ENCODE measurements around the gene GPR37L1. TPM values are rescaled to one million over a fixed set of nuclear protein-coding genes. Genes with fewer than 3 reads are reported as not detected.
"Not testable (repeated sequence)": the region's sequence is repeated elsewhere in the genome, so short reads cannot be mapped to it uniquely, and the experiment has no call there.

GPR37L1 gene
- total RNA-seq, 1 donor from 2014 or later, result 0.06 TPM

DNA sequence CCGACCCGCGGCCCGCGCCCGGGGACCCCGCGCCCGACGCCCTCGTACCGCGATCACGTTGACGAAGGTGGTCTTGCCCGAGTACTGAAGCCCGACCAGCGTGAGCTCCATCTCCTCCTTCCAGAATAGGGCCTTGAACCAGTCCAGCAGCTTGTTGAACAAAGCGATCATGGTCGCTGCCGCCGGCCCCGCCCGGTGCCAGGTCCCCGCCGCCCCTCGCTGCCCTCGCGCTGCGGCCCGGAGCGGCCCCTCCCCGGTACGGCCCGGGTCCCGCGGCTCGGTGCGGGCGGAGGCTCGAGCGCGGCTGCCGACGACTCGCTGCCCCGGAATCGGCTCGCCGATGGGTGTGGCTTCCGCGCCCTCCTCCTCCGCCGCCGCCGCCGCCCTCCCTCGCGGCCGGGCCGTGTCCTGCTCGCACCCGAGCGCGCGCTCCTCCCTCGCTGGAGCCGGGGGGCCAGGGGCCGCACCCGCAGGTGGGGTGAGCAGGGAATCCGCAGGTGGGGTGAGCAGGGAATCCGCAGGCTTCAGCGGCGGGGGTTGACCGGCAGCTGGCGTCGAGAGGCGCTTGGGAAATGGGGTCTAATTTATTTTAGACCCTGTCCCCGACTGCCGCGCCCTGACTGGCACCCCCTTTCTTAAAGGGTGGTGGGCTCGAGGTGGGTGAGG is 21.8 kb downstream of the GPR37L1 start, which contains the start of gene ARL8A:
TSS of gene ARL8A (minus strand) at position 336 of the 666 bp plus-strand sequence. CDS start at position 171, 165 bp downstream.
- Histone ChIP-seq H3K27me3 (no peaks in the 10 kb centered on the region), H3K4me3 (peak within 1 kb of the TSS; percentile 98), H3K36me3 (no peaks in the 10 kb centered on the region), H3K27ac (peak within 1 kb of the TSS; percentile 95), H3K4me1 (peaks cover 23% of the 10 kb centered on the region), H3K9me3 (no peaks in the 10 kb centered on the region)
- ATAC-seq, result peak; percentile 84
- DNase-seq, result peak; percentile 89
- intact Hi-C loops (cut with DNase I), result no loop called here
- TF ChIP-seq, protein P1, sequence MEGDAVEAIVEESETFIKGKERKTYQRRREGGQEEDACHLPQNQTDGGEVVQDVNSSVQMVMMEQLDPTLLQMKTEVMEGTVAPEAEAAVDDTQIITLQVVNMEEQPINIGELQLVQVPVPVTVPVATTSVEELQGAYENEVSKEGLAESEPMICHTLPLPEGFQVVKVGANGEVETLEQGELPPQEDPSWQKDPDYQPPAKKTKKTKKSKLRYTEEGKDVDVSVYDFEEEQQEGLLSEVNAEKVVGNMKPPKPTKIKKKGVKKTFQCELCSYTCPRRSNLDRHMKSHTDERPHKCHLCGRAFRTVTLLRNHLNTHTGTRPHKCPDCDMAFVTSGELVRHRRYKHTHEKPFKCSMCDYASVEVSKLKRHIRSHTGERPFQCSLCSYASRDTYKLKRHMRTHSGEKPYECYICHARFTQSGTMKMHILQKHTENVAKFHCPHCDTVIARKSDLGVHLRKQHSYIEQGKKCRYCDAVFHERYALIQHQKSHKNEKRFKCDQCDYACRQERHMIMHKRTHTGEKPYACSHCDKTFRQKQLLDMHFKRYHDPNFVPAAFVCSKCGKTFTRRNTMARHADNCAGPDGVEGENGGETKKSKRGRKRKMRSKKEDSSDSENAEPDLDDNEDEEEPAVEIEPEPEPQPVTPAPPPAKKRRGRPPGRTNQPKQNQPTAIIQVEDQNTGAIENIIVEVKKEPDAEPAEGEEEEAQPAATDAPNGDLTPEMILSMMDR (IDR thresholded peaks at IDR 0.05), result no peak

- ATAC-seq (no peak), DNase-seq (no peak)
- H3K9me3 ChIP-seq, result no peaks in the 10 kb centered on the region
- no peaks in the 10 kb centered on the region for H3K27me3 ChIP-seq
- H3K36me3 ChIP-seq, result no peaks in the 10 kb centered on the region
- TF ChIP-seq, protein P1 (IDR thresholded peaks at IDR 0.05), result no peak
- peaks cover 23% of the 10 kb centered on the region for H3K4me1 ChIP-seq
- H3K4me3 ChIP-seq, result peak overlapping the region; percentile 98
- intact Hi-C loops (cut with DNase I), result no loop called here
- peak overlapping the region; percentile 95 for H3K27ac ChIP-seq
Observed at GRCh38 chr1:202145068-202145743, 22.5 kb downstream of the GPR37L1 start.

DNA sequence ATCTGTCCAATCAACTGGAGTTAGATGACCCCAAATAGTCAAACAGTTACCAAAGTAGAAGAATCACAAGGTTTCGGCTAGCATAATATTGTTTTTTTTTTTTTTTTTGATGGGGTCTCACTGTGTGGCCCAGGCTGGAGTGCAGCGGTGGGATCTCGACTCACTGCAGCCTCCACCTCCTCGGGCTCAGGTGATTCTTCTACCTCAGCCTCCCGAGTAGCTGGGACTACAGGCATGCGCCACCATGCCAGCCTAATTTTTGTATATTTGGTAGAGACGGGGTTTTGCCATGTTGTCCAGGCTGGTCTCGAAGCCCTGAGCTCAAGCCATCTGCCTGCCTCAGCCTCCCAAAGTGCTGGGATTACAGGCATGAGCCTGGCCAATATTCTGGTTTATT is 23.0 kb downstream of the GPR37L1 start:
- peaks cover 23% of the 10 kb centered on the region for H3K4me1 ChIP-seq
- ATAC-seq; H3K4me3 ChIP-seq; H3K27ac ChIP-seq; DNase-seq; H3K27me3 ChIP-seq; intact Hi-C loops (cut with DNase I); H3K9me3 ChIP-seq; H3K36me3 ChIP-seq: not testable (repeated sequence)

GRCh38 chr1:202146279-202146678 is 23.6 kb downstream of the GPR37L1 start:
- H3K9me3 ChIP-seq, result no peaks in the 10 kb centered on the region
- no peak overlapping the region for H3K27ac ChIP-seq
- H3K4me3 ChIP-seq, result no peak overlapping the region
- no peak for DNase-seq
- TF ChIP-seq, protein P1 (IDR thresholded peaks at IDR 0.05), result no peak
- peaks cover 19% of the 10 kb centered on the region for H3K4me1 ChIP-seq
- intact Hi-C loops (cut with DNase I), result no loop called here
- no peak for ATAC-seq
- H3K36me3 ChIP-seq, result no peaks in the 10 kb centered on the region
- no peaks in the 10 kb centered on the region for H3K27me3 ChIP-seq

DNA sequence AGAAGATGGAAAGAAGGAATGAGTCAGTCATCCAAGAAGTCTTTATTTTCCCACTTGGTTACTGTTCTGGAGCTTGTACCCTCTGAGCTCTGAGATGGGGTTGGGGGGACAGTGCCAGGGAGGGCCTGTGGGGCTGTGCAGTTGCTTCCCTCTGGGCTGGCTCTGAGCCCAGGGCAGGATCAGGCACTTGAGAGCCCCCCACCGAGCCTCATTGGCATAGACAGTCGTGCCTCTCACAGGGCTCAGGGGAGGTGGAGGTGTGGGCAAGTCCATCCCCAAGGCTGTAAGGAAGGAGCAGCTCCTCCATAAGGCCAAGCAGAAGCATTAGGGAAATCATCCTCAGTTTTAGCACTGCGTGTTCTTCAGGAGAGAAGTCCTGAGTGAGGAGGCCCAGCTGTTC is 24.3 kb downstream of the GPR37L1 start:
- no peaks in the 10 kb centered on the region for H3K36me3 ChIP-seq
- no peak overlapping the region for H3K4me3 ChIP-seq
- TF ChIP-seq, protein P1 (IDR thresholded peaks at IDR 0.05), result no peak
- no peak for ATAC-seq
- no peak for DNase-seq
- no peaks in the 10 kb centered on the region for H3K9me3 ChIP-seq
- no peak overlapping the region for H3K27ac ChIP-seq
- no peaks in the 10 kb centered on the region for H3K27me3 ChIP-seq
- intact Hi-C loops (cut with DNase I), result no loop called here
- peaks cover 18% of the 10 kb centered on the region for H3K4me1 ChIP-seq

- intact Hi-C loops (cut with DNase I), result no loop called here
- no peak for DNase-seq
- Histone ChIP-seq H3K36me3 (no peaks in the 10 kb centered on the region), H3K9me3 (no peaks in the 10 kb centered on the region), H3K4me3 (no peak overlapping the region), H3K27ac (no peak overlapping the region), H3K4me1 (peaks cover 7% of the 10 kb centered on the region), H3K27me3 (no peaks in the 10 kb centered on the region)
- no peak for ATAC-seq
- TF ChIP-seq, protein P1 (IDR thresholded peaks at IDR 0.05), result no peak
Observed at GRCh38 chr1:202148391-202148790, 25.7 kb downstream of the GPR37L1 start.
